H1 (cell line): Measurements from ENCODE around the gene GRK6. TPM values are rescaled to one million over a fixed set of nuclear protein-coding genes. Genes with fewer than 3 reads are reported as not detected.
A peak's percentile ranks its signal among the peaks of the same experiment; 100 is the strongest.

Experiments used
- CTCF ChIA-PET: fragments of 300-600 bp; sonication (Branson Sonifier 250); formaldehyde crosslinking; loops from one replicate; lab custom pipeline; 2021; ENCODE audit not compliant: partially characterized antibody; lab: Charles Lee
- POLR2A ChIA-PET: fragments of 300-600 bp; sonication (Branson Sonifier 250); formaldehyde crosslinking; loops from one replicate; lab custom pipeline; 2021; ENCODE audit warnings: inconsistent platforms; ENCODE audit not compliant: partially characterized antibody; lab: Charles Lee
- DNase-seq, 2 experiments: peaks; one replicate each; pipeline versions ENCODE4 v3.0.0 to v3.0.0-alpha.2; 2010 to 2022; ENCODE audit warnings: low spot score in 2 of 2, low read depth in 1 of 2, mixed read lengths in 1 of 2
- FAIRE-seq: peaks from 2 replicates; lab custom pipeline; 2011; peaks lifted over from hg19 to GRCh38; lab: Jason Lieb, UNC
- H2AFZ ChIP-seq: 2 replicates; pipeline ENCODE4 v1.8.1; 2012; ENCODE audit warnings: low read length, inconsistent platforms
- H2AK5ac ChIP-seq: 2 replicates; pipeline ENCODE4 v1.6.1; 2013; ENCODE audit warnings: low read depth, low read length
- H2BK120ac ChIP-seq: replicated peaks from 2 replicates; pipeline ENCODE3; 2013; ENCODE audit warnings: low read depth, low read length, inconsistent platforms
- H2BK12ac ChIP-seq: 2 replicates; pipeline ENCODE4 v1.6.1; 2013; ENCODE audit warnings: low read depth, low read length
- H2BK15ac ChIP-seq: 2 replicates; pipeline ENCODE4 v1.6.1; 2013; ENCODE audit warnings: low read length
- H2BK20ac ChIP-seq: 2 replicates; pipeline ENCODE4 v1.6.1; 2013; ENCODE audit warnings: low read length
- H2BK5ac ChIP-seq: 2 replicates; pipeline ENCODE4 v1.6.1; 2013; ENCODE audit warnings: low read depth, low read length
- H3K14ac ChIP-seq: 2 replicates; pipeline ENCODE4 v1.6.1; 2013; ENCODE audit warnings: inconsistent platforms; ENCODE audit not compliant: insufficient read length
- H3K18ac ChIP-seq: 2 replicates; pipeline ENCODE4 v1.6.1; 2013; ENCODE audit warnings: low read length; ENCODE audit errors: extremely low read depth
- H3K23ac ChIP-seq: 2 replicates; pipeline ENCODE4 v1.6.1; 2013; ENCODE audit warnings: inconsistent platforms; ENCODE audit not compliant: insufficient read length
- H3K23me2 ChIP-seq: 2 replicates; pipeline ENCODE4 v1.6.1; 2013; ENCODE audit warnings: low read depth, low read length
- H3K27ac ChIP-seq: 2 replicates; pipeline ENCODE4 v1.6.1; 2011; ENCODE audit warnings: low read depth, low read length, inconsistent platforms
- H3K27me3 ChIP-seq, 4 experiments: replicated peaks in 1 of 4; 1 replicate in 1 of 4; 2 replicates in 3 of 4; pipeline versions ENCODE4 v1.6.1 to v1.8.1; 2011 to 2013; ENCODE audit warnings: low read length in 3 of 4, mild to moderate bottlenecking in 3 of 4, inconsistent platforms in 2 of 4, mixed read lengths in 2 of 4, moderate library complexity in 1 of 4; ENCODE audit not compliant: control insufficient read depth in 3 of 4, insufficient read depth in 3 of 4; ENCODE audit errors: extremely low read depth in 1 of 4
- H3K36me3 ChIP-seq, 4 experiments: 2 replicates each; pipeline versions ENCODE4 v1.6.1 to v1.8.1; 2011 to 2013; ENCODE audit warnings: mild to moderate bottlenecking in 4 of 4, low read length in 3 of 4, moderate library complexity in 2 of 4, control low read depth in 1 of 4, inconsistent platforms in 1 of 4; ENCODE audit not compliant: insufficient read depth in 4 of 4, control insufficient read depth in 2 of 4
- H3K4ac ChIP-seq: replicated peaks from 2 replicates; pipeline ENCODE3; 2013; ENCODE audit warnings: low read length, low read depth, mixed read lengths, inconsistent platforms; ENCODE audit not compliant: insufficient read length
- H3K4me1 ChIP-seq, 4 experiments: replicated peaks in 1 of 4; 1 replicate in 1 of 4; 2 replicates in 3 of 4; pipeline versions ENCODE4 v1.6.1 to v1.8.1; 2011 to 2013; ENCODE audit warnings: low read length in 3 of 4, inconsistent platforms in 2 of 4, mixed read lengths in 1 of 4; ENCODE audit not compliant: insufficient read depth in 4 of 4, control insufficient read depth in 3 of 4
- H3K4me2 ChIP-seq, 2 experiments: 2 replicates each; pipeline versions ENCODE4 v1.6.1 to v1.8.1; 2011 to 2013; ENCODE audit warnings: low read depth in 2 of 2, low read length in 2 of 2, control low read depth in 1 of 2, inconsistent platforms in 1 of 2, mild to moderate bottlenecking in 1 of 2; ENCODE audit not compliant: insufficient read depth in 1 of 2
- H3K4me3 ChIP-seq, 4 experiments: fragments of 200-600, 300-600 bp in 1 of 4; sonication (generic), shearing (Covaris generic), sonication (Bioruptor Twin) in 1 of 4; 2 replicates each; pipeline versions ENCODE4 v1.5.1 to v1.8.1; 2011 to 2016; ENCODE audit warnings: low read length in 4 of 4, low read depth in 3 of 4, control low read depth in 2 of 4, inconsistent platforms in 2 of 4, mild to moderate bottlenecking in 2 of 4, mixed read lengths in 1 of 4, moderate library complexity in 1 of 4; ENCODE audit not compliant: insufficient read depth in 2 of 4; ENCODE audit errors: extremely low read depth in 1 of 4
- H3K56ac ChIP-seq: replicated peaks from 2 replicates; pipeline ENCODE3; 2013; ENCODE audit warnings: low read depth, mild to moderate bottlenecking, mixed read lengths, low read length, inconsistent platforms; ENCODE audit not compliant: insufficient read length
- H3K79me1 ChIP-seq: 2 replicates; pipeline ENCODE4 v1.6.1; 2013; ENCODE audit warnings: low read depth, low read length, control low read depth
- H3K79me2 ChIP-seq, 2 experiments: 2 replicates each; pipeline versions ENCODE4 v1.6.1 to v1.8.1; 2012 to 2013; ENCODE audit warnings: low read length in 2 of 2, mild to moderate bottlenecking in 2 of 2, inconsistent platforms in 1 of 2; ENCODE audit not compliant: insufficient read depth in 2 of 2, control insufficient read depth in 1 of 2
- H3K9ac ChIP-seq, 4 experiments: replicated peaks in 1 of 4; 1 replicate in 1 of 4; 2 replicates in 3 of 4; pipeline versions ENCODE4 v1.6.1 to v1.8.1; 2011 to 2013; ENCODE audit warnings: low read depth in 3 of 4, low read length in 3 of 4, control low read depth in 2 of 4, mild to moderate bottlenecking in 2 of 4, moderate library complexity in 2 of 4, inconsistent platforms in 1 of 4; ENCODE audit errors: extremely low read depth in 1 of 4
- H3K9me3 ChIP-seq, 2 experiments: 2 replicates each; pipeline versions ENCODE4 v1.6.1 to v1.8.1; 2012 to 2013; ENCODE audit warnings: mild to moderate bottlenecking in 2 of 2, moderate library complexity in 2 of 2, control low read depth in 1 of 2, inconsistent platforms in 1 of 2, low read depth in 1 of 2, low read length in 1 of 2, mixed read lengths in 1 of 2; ENCODE audit not compliant: insufficient read depth in 2 of 2
- H4K20me1 ChIP-seq, 2 experiments: replicated peaks in 1 of 2; 2 replicates each; pipeline versions ENCODE3 to v1.8.1; 2011 to 2013; ENCODE audit warnings: inconsistent platforms in 2 of 2, low read length in 2 of 2, mild to moderate bottlenecking in 1 of 2; ENCODE audit not compliant: insufficient read depth in 2 of 2, control insufficient read depth in 1 of 2
- H4K5ac ChIP-seq: 2 replicates; pipeline ENCODE4 v1.6.1; 2013; ENCODE audit warnings: low read length, low read depth, mixed read lengths, inconsistent platforms; ENCODE audit not compliant: insufficient read length
- H4K8ac ChIP-seq: 2 replicates; pipeline ENCODE4 v1.8.0; 2013; ENCODE audit warnings: mild to moderate bottlenecking, moderate library complexity, low read length, inconsistent platforms; ENCODE audit not compliant: insufficient read depth; ENCODE audit errors: extremely low read depth
- H4K91ac ChIP-seq: replicated peaks from 2 replicates; pipeline ENCODE3; 2013; ENCODE audit warnings: low read length, mixed read lengths, inconsistent platforms; ENCODE audit not compliant: insufficient read length
- CBX5 ChIP-seq: fragments of 300-800, 300-1000 bp; sonication (generic); IDR thresholded peaks from 2 replicates; pipeline ENCODE4 v1.7.1; 2016; ENCODE audit warnings: antibody characterized with exemption, low read length, low read depth
- JUN ChIP-seq: IDR thresholded peaks from 2 replicates; pipeline ENCODE4 v1.6.1; 2011; ENCODE audit warnings: low read depth, mild to moderate bottlenecking, improper control_type of control experiment, low read length
- KDM5A ChIP-seq: fragments of 200-600 bp; IDR thresholded peaks from 2 replicates; pipeline ENCODE4 v1.7.1; 2012; ENCODE audit warnings: mild to moderate bottlenecking, low read length, inconsistent platforms, mixed read lengths
- MAX ChIP-seq: IDR thresholded peaks from 2 replicates; pipeline ENCODE4 v1.6.1; 2012; ENCODE audit warnings: inconsistent platforms
- POLR2AphosphoS5 ChIP-seq: IDR thresholded peaks from 2 replicates; pipeline ENCODE4 v1.6.1; 2011; ENCODE audit warnings: low read depth, low read length
- RNF2 ChIP-seq: fragments of 200-900, 300-1000 bp; sonication (generic); IDR thresholded peaks from 2 replicates; pipeline ENCODE4 v1.7.1; 2016; ENCODE audit warnings: borderline replicate concordance, low read depth, mild to moderate bottlenecking, antibody characterized with exemption, low read length; ENCODE audit not compliant: poor library complexity, severe bottlenecking; ENCODE audit errors: missing control alignments
- SIN3A ChIP-seq, 2 experiments: IDR thresholded peaks in 1 of 2; conservative IDR thresholded peaks in 1 of 2; 2 replicates each; pipeline ENCODE4 v1.6.1; 2011 to 2012; ENCODE audit warnings: low read length in 2 of 2, improper control_type of control experiment in 1 of 2, low read depth in 1 of 2, mild to moderate bottlenecking in 1 of 2
- SIRT6 ChIP-seq: IDR thresholded peaks from one replicate; pipeline ENCODE4 v1.7.1; 2012; ENCODE audit warnings: low read length, inconsistent platforms
- SIX5 ChIP-seq: IDR thresholded peaks from 2 replicates; pipeline ENCODE4 v1.6.1; 2011; ENCODE audit warnings: mild to moderate bottlenecking, low read depth, low read length
- TCF12 ChIP-seq: IDR thresholded peaks from 2 replicates; pipeline ENCODE4 v1.6.1; 2011; ENCODE audit warnings: low read depth, mild to moderate bottlenecking, low read length
- WGBS, 2 experiments: shearing (Covaris generic) in 1 of 2; methylation state at CpG; one replicate each; pipeline versions ENCODE4 v1.1.6 to v1.1.7; 2013 to 2015; ENCODE audit warnings: low lambda C conversion rate in 2 of 2, mixed read lengths in 2 of 2, inconsistent platforms in 1 of 2, low coverage in 1 of 2, missing lambda C conversion rate in 1 of 2; ENCODE audit not compliant: insufficient replicate concordance in 2 of 2, insufficient coverage in 1 of 2, insufficient read length in 1 of 2; ENCODE audit errors: extremely low coverage in 1 of 2, missing lambda C conversion rate in 1 of 2; 5-methylcytosine and 5-hydroxymethylcytosine counted together
- polyA plus RNA-seq, 7 experiments: library from polyadenylated mRNA; depleted of rRNA in 3 of 7; stranded (reverse) in 5 of 7; unstranded in 2 of 7; fragments of >200 nt in 5 of 7; fragments of 200-250 nt in 2 of 7; gene quantifications; 1 replicate in 5 of 7; 2 replicates in 1 of 7; 4 replicates in 1 of 7; pipeline versions ENCODE4 v1.2.1 to v1.2.3, GENCODE V29; 2011 to 2013; ENCODE audit warnings: missing spikeins in 2 of 7, mixed read lengths in 2 of 7
- total RNA-seq: library from RNA; stranded (reverse); fragmentation: NEBNext Ultra II Directional; extraction: Animal tissue kit (Norgen Biotek cat#: 25700); gene quantifications from 2 replicates; pipeline ENCODE4 v1.2.1, GENCODE V29; 2021

Gene GRK6
- total and polyA plus RNA-seq, 2 of the 8 experiments (the other 6 are each of a cell fraction or from before 2014, with no cell fraction given) = 31.8 to 57.8 TPM

GRCh38 chr5:177384134-177384533, 42.3 kb upstream of the GRK6 start, which contains the start of gene SLC34A1:
Gene SLC34A1 (plus strand): TSS chr5:177384434. CDS start chr5:177385742, 1,308 bp downstream.
- Histone ChIP-seq H2BK15ac (peak within 1 kb of the TSS; percentile 46), H3K79me2 (no peaks in the 10 kb centered on the region), H3K14ac (no peak within 1 kb of the TSS), H3K4ac (no peak within 1 kb of the TSS), H3K9me3 (no peaks in the 10 kb centered on the region), H3K23ac (no peak within 1 kb of the TSS)
- FAIRE-seq = no peak
- TF ChIP-seq KDM5A = no peak
- TF ChIP-seq POLR2AphosphoS5 = no peak
- TF ChIP-seq JUN = no peak
- no peak for TF ChIP-seq SIX5
- no peak for TF ChIP-seq RNF2
- no peak for TF ChIP-seq CBX5
- no peak for TF ChIP-seq TCF12
- no peak for TF ChIP-seq SIN3A (conservative IDR thresholded peaks at IDR 0.05 in 1 of 2, IDR thresholded peaks at IDR 0.05 in 1 of 2; ENCODE audit: low read depth in 1 of 2, low read length in 2 of 2)
- TF ChIP-seq SIRT6 = no peak
- no peak for TF ChIP-seq MAX
- TF ChIP-seq, all 59 proteins: peak for 0
- H3K4me1 ChIP-seq = peaks cover 0 to 7% (median 2%) of the 10 kb centered on the region in 4 experiments; a peak in 3 of 7 replicates
- no peak within 1 kb of the TSS for H3K27ac ChIP-seq
- H2AK5ac ChIP-seq = no peak within 1 kb of the TSS
- H3K79me1 ChIP-seq = no peaks in the 10 kb centered on the region
- H2BK12ac ChIP-seq = no peak within 1 kb of the TSS
- H2BK120ac ChIP-seq = no peak within 1 kb of the TSS
- H3K18ac ChIP-seq = no peak within 1 kb of the TSS
- no peaks in the 10 kb centered on the region for H3K23me2 ChIP-seq
- H3K9ac ChIP-seq = no peak within 1 kb of the TSS
- POLR2A ChIA-PET = interaction anchor here (0.9 to 6.0 kb wide), 4 partner anchors 11 to 62 kb away, joined by 3 to 49 read pairs (median 10); partner anchors contain the start of gene PRR7
- H3K36me3 ChIP-seq = no peaks in the 10 kb centered on the region
- no peak within 1 kb of the TSS for H2BK5ac ChIP-seq
- peaks cover 0 to 7% (median under 1%) of the 10 kb centered on the region in 4 experiments; a peak in 3 of 7 replicates for H3K27me3 ChIP-seq
- no peaks in the 10 kb centered on the region for H4K20me1 ChIP-seq
- no peak within 1 kb of the TSS for H3K56ac ChIP-seq
- no peak within 1 kb of the TSS for H2BK20ac ChIP-seq
- no peak for DNase-seq
- 93% methylated on average over 4 of the region's 4 CpGs; no CpG with 5 or more reads in 1 of the 2 experiments for WGBS, 2 experiments
- no peak within 1 kb of the TSS for H2AFZ ChIP-seq
- no peak within 1 kb of the TSS for H4K5ac ChIP-seq
- CTCF ChIA-PET = interaction anchor here (0.7 to 18.7 kb wide), 13 partner anchors 8 to 187 kb away, joined by 3 to 430 read pairs (median 4); partner anchors contain the start of gene PRR7
- H4K91ac ChIP-seq = no peak within 1 kb of the TSS
- no peak within 1 kb of the TSS for H3K4me3 ChIP-seq
- no peak within 1 kb of the TSS; the same call in 1 of the 2 replicates for H4K8ac ChIP-seq
- H3K4me2 ChIP-seq = no peak within 1 kb of the TSS
